HG03196 (cell line): ENCODE measurements around the gene C6orf136.
A peak's percentile ranks its signal among the peaks of the same experiment; 100 is the strongest.

Source experiments
- ATAC-seq: cut with Tn5 transposase; IDR thresholded peaks from one replicate; pipeline ENCODE4 v1.9.1; 2021; ENCODE audit not compliant: unreplicated experiment

The C6orf136 gene

GRCh38 chr6:30685157-30686008 is 38.5 kb downstream of the C6orf136 start:
- ATAC-seq: no peak

- no peak for ATAC-seq
Measured at GRCh38 chr6:30686009-30686907, 39.3 kb downstream of the C6orf136 start, which contains the start of gene PPP1R18. Gene PPP1R18, minus strand, starts transcription at chr6:30686645. Its CDS starts 627 bp downstream, at chr6:30686018.

- ATAC-seq: peak; percentile 38
Measured at GRCh38 chr6:30686908-30687658, 40.1 kb downstream of the C6orf136 start.

GRCh38 chr6:30687659-30688431 is 40.9 kb downstream of the C6orf136 start:
- no peak for ATAC-seq

GRCh38 chr6:30688569-30688968 is 41.6 kb downstream of the C6orf136 start:
- ATAC-seq: no peak

- no peak for ATAC-seq
Measured at GRCh38 chr6:30689022-30689865, 42.3 kb downstream of the C6orf136 start.

GRCh38 chr6:30689985-30690384 is 43.1 kb downstream of the C6orf136 start:
- no peak for ATAC-seq

GRCh38 chr6:30690403-30691207 is 43.7 kb downstream of the C6orf136 start, which contains the start of gene NRM:
Gene NRM, minus strand, starts transcription at chr6:30690984. Its CDS starts 10 bp downstream, at chr6:30690974.
- peak; percentile 22 for ATAC-seq

GRCh38 chr6:30691208-30691847 is 44.4 kb downstream of the C6orf136 start:
- no peak for ATAC-seq

GRCh38 chr6:30696432-30696831 is 49.5 kb downstream of the C6orf136 start:
- ATAC-seq: no peak

GRCh38 chr6:30700340-30700739 is 53.4 kb downstream of the C6orf136 start:
- ATAC-seq: no peak
